Measurements from ENCODE around the gene ESYT1. TPM values are rescaled to one million over a fixed set of nuclear protein-coding genes. Genes with fewer than 3 reads are reported as not detected.

ESYT1 gene
- total RNA-seq, 3 donors from 2014 or later (not counting 1 experiment from before 2014, with no cell fraction given), result 198 to 215 (median 199) TPM

DNA sequence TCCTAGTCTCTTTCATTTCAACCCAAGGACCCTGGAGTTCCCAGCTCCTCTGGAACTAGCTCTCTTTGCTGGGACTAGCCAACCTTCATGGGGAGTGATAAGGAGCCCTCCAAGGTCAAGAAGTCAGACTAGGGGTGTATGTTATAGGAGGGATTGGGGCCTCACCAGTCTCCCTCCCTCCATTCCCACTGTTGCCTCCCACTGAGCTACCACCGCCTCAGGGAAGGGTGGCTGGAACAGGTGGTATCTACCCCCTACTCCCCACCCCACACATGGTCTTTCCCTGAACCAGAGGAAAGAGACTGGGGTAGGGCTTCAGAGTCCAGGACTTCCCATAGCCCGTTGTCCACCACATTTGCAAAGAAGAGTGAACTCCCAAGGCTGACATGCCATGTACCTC is 45.7 kb upstream of the ESYT1 start:
- H3K36me3 Mint-ChIP-seq, result no peaks in the 10 kb centered on the region
- H3K27me3 ChIP-seq (ENCODE audit: control insufficient read depth, insufficient read depth, low read length), result peaks cover 10% of the 10 kb centered on the region
- peaks cover 20% of the 10 kb centered on the region for H3K4me1 ChIP-seq (ENCODE audit: control insufficient read depth, insufficient read depth, low read length)
- no peak overlapping the region for H3K4me3 Mint-ChIP-seq
- no peaks in the 10 kb centered on the region for H3K9me3 ChIP-seq (ENCODE audit: control insufficient read depth, insufficient read depth, low read length)
- H3K4me1 Mint-ChIP-seq, result peaks cover 0 to 21% of the 10 kb centered on the region in 2 donors
- H3K27ac Mint-ChIP-seq, result no peak overlapping the region
- no peak overlapping the region for H3K27ac ChIP-seq (ENCODE audit: low read length)
- 100% methylated on average over 1 of the region's 2 CpGs for WGBS (ENCODE audit: insufficient coverage)
- TF ChIP-seq, protein P1, sequence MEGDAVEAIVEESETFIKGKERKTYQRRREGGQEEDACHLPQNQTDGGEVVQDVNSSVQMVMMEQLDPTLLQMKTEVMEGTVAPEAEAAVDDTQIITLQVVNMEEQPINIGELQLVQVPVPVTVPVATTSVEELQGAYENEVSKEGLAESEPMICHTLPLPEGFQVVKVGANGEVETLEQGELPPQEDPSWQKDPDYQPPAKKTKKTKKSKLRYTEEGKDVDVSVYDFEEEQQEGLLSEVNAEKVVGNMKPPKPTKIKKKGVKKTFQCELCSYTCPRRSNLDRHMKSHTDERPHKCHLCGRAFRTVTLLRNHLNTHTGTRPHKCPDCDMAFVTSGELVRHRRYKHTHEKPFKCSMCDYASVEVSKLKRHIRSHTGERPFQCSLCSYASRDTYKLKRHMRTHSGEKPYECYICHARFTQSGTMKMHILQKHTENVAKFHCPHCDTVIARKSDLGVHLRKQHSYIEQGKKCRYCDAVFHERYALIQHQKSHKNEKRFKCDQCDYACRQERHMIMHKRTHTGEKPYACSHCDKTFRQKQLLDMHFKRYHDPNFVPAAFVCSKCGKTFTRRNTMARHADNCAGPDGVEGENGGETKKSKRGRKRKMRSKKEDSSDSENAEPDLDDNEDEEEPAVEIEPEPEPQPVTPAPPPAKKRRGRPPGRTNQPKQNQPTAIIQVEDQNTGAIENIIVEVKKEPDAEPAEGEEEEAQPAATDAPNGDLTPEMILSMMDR (IDR thresholded peaks at IDR 0.05), result no peak
- intact Hi-C loops (cut with micrococcal nuclease), result no loop called here
- peaks cover 7 to 21% of the 10 kb centered on the region in 2 donors for H3K27me3 Mint-ChIP-seq (ENCODE audit: low read depth in 2 of 2)
- no peaks in the 10 kb centered on the region for H3K9me3 Mint-ChIP-seq
- no peak for ATAC-seq
- H3K36me3 ChIP-seq (ENCODE audit: control insufficient read depth, insufficient read depth, low read length), result no peaks in the 10 kb centered on the region
- no peak overlapping the region for H3K4me3 ChIP-seq (ENCODE audit: low read length)
- DNase-seq, result no peak

DNA sequence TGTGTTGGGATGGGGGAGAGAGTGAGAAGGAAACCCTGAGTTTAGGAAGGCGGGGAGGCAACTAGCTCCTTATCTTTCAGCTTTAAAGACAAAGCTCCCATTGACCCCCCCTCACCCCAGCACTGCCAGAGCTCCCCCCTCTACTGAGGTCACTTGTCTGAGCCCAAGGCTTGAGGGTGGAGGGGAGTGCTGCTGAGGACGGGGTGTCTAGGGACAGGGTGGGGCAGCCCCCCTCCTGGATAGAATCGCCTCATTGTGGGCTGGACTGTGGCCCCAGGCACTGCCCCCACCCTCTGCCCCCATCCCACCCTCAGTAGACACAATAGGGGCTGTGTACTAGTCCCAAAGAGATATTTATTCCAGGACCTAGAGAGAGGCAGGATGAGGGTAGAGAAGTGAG is 45.1 kb upstream of the ESYT1 start:
- Histone ChIP-seq H3K36me3 (ENCODE audit: control insufficient read depth, insufficient read depth, low read length) (no peaks in the 10 kb centered on the region), H3K4me3 (ENCODE audit: low read length) (no peak overlapping the region), H3K27ac (ENCODE audit: low read length) (no peak overlapping the region), H3K27me3 (ENCODE audit: control insufficient read depth, insufficient read depth, low read length) (peaks cover 10% of the 10 kb centered on the region), H3K4me1 (ENCODE audit: control insufficient read depth, insufficient read depth, low read length) (peaks cover 20% of the 10 kb centered on the region), H3K9me3 (ENCODE audit: control insufficient read depth, insufficient read depth, low read length) (no peaks in the 10 kb centered on the region)
- WGBS (ENCODE audit: insufficient coverage), result no CpG with 5 or more reads among the region's 3 CpGs
- H3K9me3 Mint-ChIP-seq, result no peaks in the 10 kb centered on the region
- peaks cover 0 to 21% of the 10 kb centered on the region in 2 donors for H3K4me1 Mint-ChIP-seq
- no peak overlapping the region for H3K27ac Mint-ChIP-seq
- H3K27me3 Mint-ChIP-seq (ENCODE audit: low read depth in 2 of 2), result peaks cover 7 to 21% of the 10 kb centered on the region in 2 donors
- no peak for ATAC-seq
- intact Hi-C loops (cut with micrococcal nuclease), result no loop called here
- no peak for DNase-seq
- TF ChIP-seq, protein P1 (IDR thresholded peaks at IDR 0.05), result no peak
- no peaks in the 10 kb centered on the region for H3K36me3 Mint-ChIP-seq
- H3K4me3 Mint-ChIP-seq, result no peak overlapping the region

- Histone ChIP-seq H3K36me3 (ENCODE audit: control insufficient read depth, insufficient read depth, low read length) (no peaks in the 10 kb centered on the region), H3K9me3 (ENCODE audit: control insufficient read depth, insufficient read depth, low read length) (no peaks in the 10 kb centered on the region), H3K27ac (ENCODE audit: low read length) (no peak overlapping the region), H3K27me3 (ENCODE audit: control insufficient read depth, insufficient read depth, low read length) (peaks cover 10% of the 10 kb centered on the region), H3K4me3 (ENCODE audit: low read length) (no peak overlapping the region), H3K4me1 (ENCODE audit: control insufficient read depth, insufficient read depth, low read length) (peaks cover 7% of the 10 kb centered on the region)
- DNase-seq, result peak in 1 of 2 donors; percentile 42
- H3K27ac Mint-ChIP-seq, result no peak overlapping the region
- no peak overlapping the region for H3K4me3 Mint-ChIP-seq
- no peaks in the 10 kb centered on the region for H3K36me3 Mint-ChIP-seq
- peaks cover 0 to 10% of the 10 kb centered on the region in 2 donors for H3K4me1 Mint-ChIP-seq
- intact Hi-C loops (cut with micrococcal nuclease), result no loop called here
- TF ChIP-seq, protein P1 (IDR thresholded peaks at IDR 0.05), result no peak
- ATAC-seq, result no peak
- H3K27me3 Mint-ChIP-seq (ENCODE audit: low read depth in 2 of 2), result peaks cover 7 to 16% of the 10 kb centered on the region in 2 donors
- WGBS (ENCODE audit: insufficient coverage), result 88% methylated on average over 15 of the region's 15 CpGs
- H3K9me3 Mint-ChIP-seq, result no peaks in the 10 kb centered on the region
Observed at GRCh38 chr12:56084958-56085543, 43.0 kb upstream of the ESYT1 start.

GRCh38 chr12:56086096-56086495 is 42.0 kb upstream of the ESYT1 start:
- peaks cover under 1% of the 10 kb centered on the region for H3K27me3 ChIP-seq (ENCODE audit: control insufficient read depth, insufficient read depth, low read length)
- no peaks in the 10 kb centered on the region for H3K36me3 Mint-ChIP-seq
- no peak overlapping the region for H3K27ac Mint-ChIP-seq
- no peaks in the 10 kb centered on the region for H3K9me3 Mint-ChIP-seq
- DNase-seq (no peak), ATAC-seq (no peak)
- no peak overlapping the region for H3K4me3 ChIP-seq (ENCODE audit: low read length)
- intact Hi-C loops (cut with micrococcal nuclease), result no loop called here
- H3K36me3 ChIP-seq (ENCODE audit: control insufficient read depth, insufficient read depth, low read length), result no peaks in the 10 kb centered on the region
- TF ChIP-seq, protein P1 (IDR thresholded peaks at IDR 0.05), result no peak
- peaks cover 7 to 15% of the 10 kb centered on the region in 2 donors for H3K27me3 Mint-ChIP-seq (ENCODE audit: low read depth in 2 of 2)
- no peak overlapping the region for H3K27ac ChIP-seq (ENCODE audit: low read length)
- peaks cover 0 to 2% of the 10 kb centered on the region in 2 donors for H3K4me1 Mint-ChIP-seq
- H3K4me1 ChIP-seq (ENCODE audit: control insufficient read depth, insufficient read depth, low read length), result no peaks in the 10 kb centered on the region
- no peaks in the 10 kb centered on the region for H3K9me3 ChIP-seq (ENCODE audit: control insufficient read depth, insufficient read depth, low read length)
- no peak overlapping the region for H3K4me3 Mint-ChIP-seq
- WGBS (ENCODE audit: insufficient coverage), result no CpG with 5 or more reads among the region's 3 CpGs

Data from natural killer cell (primary cell).